ELF-1 (cell line): ENCODE results near the gene EBNA1BP2.

Source experiments
- DNase-seq: peaks from one replicate; pipeline ENCODE4 v3.0.0-alpha.2; 2016; ENCODE audit warnings: low read depth, low spot score

The EBNA1BP2 gene

GRCh38 chr1:43119928-43120586 is 52.0 kb downstream of the EBNA1BP2 start:
- peak; percentile 40 for DNase-seq
